ENCODE results near the gene DNAH14. TPM values are rescaled to one million over a fixed set of nuclear protein-coding genes. Genes with fewer than 3 reads are reported as not detected.
"Not testable (repeated sequence)": the region's sequence is repeated elsewhere in the genome, so short reads cannot be mapped to it uniquely, and the experiment has no call there.

The DNAH14 gene
- total RNA-seq, 1 experiment from 2014 or later, result 57.3 TPM

- Histone ChIP-seq H3K27me3 (replicated peaks; ENCODE audit: control insufficient read depth, insufficient read depth, low read length) (no peaks in the 10 kb centered on the region), H3K4me1 (no peaks in the 10 kb centered on the region), H3K9me3 (no peaks in the 10 kb centered on the region), H3K4me3 (ENCODE audit: low read depth, low read length) (no peak overlapping the region), H3K36me3 (ENCODE audit: control insufficient read depth, insufficient read depth, low read length) (no peaks in the 10 kb centered on the region)
- TF ChIP-seq CTCF (IDR thresholded peaks at IDR 0.05; ENCODE audit: insufficient read depth in 1 of 2, low read depth in 1 of 2, low read length in 1 of 2, severe bottlenecking in 1 of 2, unreplicated experiment in 1 of 2), result no peak
- Mint-ChIP-seq H3K9me3 (ENCODE audit: unreplicated experiment) (peaks cover 23% of the 10 kb centered on the region), H3K36me3 (ENCODE audit: insufficient read depth, unreplicated experiment) (peaks cover 6% of the 10 kb centered on the region), H3K27me3 (ENCODE audit: insufficient read depth, unreplicated experiment) (no peaks in the 10 kb centered on the region), H3K27ac (ENCODE audit: unreplicated experiment) (no peak overlapping the region), H3K4me1 (ENCODE audit: low read depth, unreplicated experiment) (no peaks in the 10 kb centered on the region), H3K4me3 (ENCODE audit: unreplicated experiment) (no peak overlapping the region)
- no TSS peak for BruUV-seq (replicated peaks)
- ChIA-PET CTCF (no interaction called here), POLR2A (no interaction called here)
- no peak for DNase-seq
- intact Hi-C loops (cut with micrococcal nuclease; ENCODE audit: unreplicated experiment), result no loop called here
Measured at GRCh38 chr1:224989615-224990014, 60.1 kb downstream of the DNAH14 start.

- BruUV-seq (replicated peaks); intact Hi-C loops (cut with micrococcal nuclease; ENCODE audit: unreplicated experiment); H3K4me3 ChIP-seq (ENCODE audit: low read depth, low read length): not testable (repeated sequence)
Measured at GRCh38 chr1:224991550-224991949, 62.1 kb downstream of the DNAH14 start.

GRCh38 chr1:224995602-224996001, 66.1 kb downstream of the DNAH14 start:
- Mint-ChIP-seq H3K27me3 (ENCODE audit: insufficient read depth, unreplicated experiment) (no peaks in the 10 kb centered on the region), H3K4me1 (ENCODE audit: low read depth, unreplicated experiment) (no peaks in the 10 kb centered on the region), H3K27ac (ENCODE audit: unreplicated experiment) (no peak overlapping the region), H3K36me3 (ENCODE audit: insufficient read depth, unreplicated experiment) (peaks cover 14% of the 10 kb centered on the region), H3K4me3 (ENCODE audit: unreplicated experiment) (no peak overlapping the region), H3K9me3 (ENCODE audit: unreplicated experiment) (peaks cover 31% of the 10 kb centered on the region)
- H3K9me3 ChIP-seq, result no peaks in the 10 kb centered on the region
- ChIA-PET CTCF (no interaction called here), POLR2A (no interaction called here)
- H3K36me3 ChIP-seq (ENCODE audit: control insufficient read depth, insufficient read depth, low read length), result no peaks in the 10 kb centered on the region
- H3K27me3 ChIP-seq (replicated peaks; ENCODE audit: control insufficient read depth, insufficient read depth, low read length), result no peaks in the 10 kb centered on the region
- TF ChIP-seq CTCF (IDR thresholded peaks at IDR 0.05; ENCODE audit: insufficient read depth in 1 of 2, low read depth in 1 of 2, low read length in 1 of 2, severe bottlenecking in 1 of 2, unreplicated experiment in 1 of 2), result no peak
- no peak overlapping the region for H3K4me3 ChIP-seq (ENCODE audit: low read depth, low read length)
- DNase-seq, result no peak
- BruUV-seq (replicated peaks), result no TSS peak
- no peaks in the 10 kb centered on the region for H3K4me1 ChIP-seq
- intact Hi-C loops (cut with micrococcal nuclease; ENCODE audit: unreplicated experiment), result no loop called here

More at GRCh38 chr1:224991550-224991949, 62.1 kb downstream of the DNAH14 start:
- POLR2A ChIA-PET; CTCF ChIA-PET; H3K36me3 ChIP-seq (ENCODE audit: control insufficient read depth, insufficient read depth, low read length); H3K4me1 Mint-ChIP-seq (ENCODE audit: low read depth, unreplicated experiment); DNase-seq; H3K27me3 ChIP-seq (replicated peaks; ENCODE audit: control insufficient read depth, insufficient read depth, low read length); H3K27me3 Mint-ChIP-seq (ENCODE audit: insufficient read depth, unreplicated experiment); H3K4me3 Mint-ChIP-seq (ENCODE audit: unreplicated experiment); H3K27ac Mint-ChIP-seq (ENCODE audit: unreplicated experiment); H3K36me3 Mint-ChIP-seq (ENCODE audit: insufficient read depth, unreplicated experiment); H3K9me3 ChIP-seq; H3K4me1 ChIP-seq: not testable (repeated sequence)
- peaks cover 28% of the 10 kb centered on the region for H3K9me3 Mint-ChIP-seq (ENCODE audit: unreplicated experiment)

GRCh38 chr1:224996266-224996665, 66.8 kb downstream of the DNAH14 start:
- no peak for TF ChIP-seq CTCF (IDR thresholded peaks at IDR 0.05; ENCODE audit: insufficient read depth in 1 of 2, low read depth in 1 of 2, low read length in 1 of 2, severe bottlenecking in 1 of 2, unreplicated experiment in 1 of 2)
- intact Hi-C loops (cut with micrococcal nuclease; ENCODE audit: unreplicated experiment), result no loop called here
- DNase-seq, result no peak
- Histone ChIP-seq H3K4me3 (ENCODE audit: low read depth, low read length) (no peak overlapping the region), H3K9me3 (no peaks in the 10 kb centered on the region), H3K27me3 (replicated peaks; ENCODE audit: control insufficient read depth, insufficient read depth, low read length) (no peaks in the 10 kb centered on the region), H3K4me1 (no peaks in the 10 kb centered on the region), H3K36me3 (ENCODE audit: control insufficient read depth, insufficient read depth, low read length) (no peaks in the 10 kb centered on the region)
- ChIA-PET POLR2A (no interaction called here), CTCF (no interaction called here)
- H3K27me3 Mint-ChIP-seq (ENCODE audit: insufficient read depth, unreplicated experiment), result no peaks in the 10 kb centered on the region
- BruUV-seq (replicated peaks), result no TSS peak
- H3K9me3 Mint-ChIP-seq (ENCODE audit: unreplicated experiment), result peaks cover 33% of the 10 kb centered on the region
- no peaks in the 10 kb centered on the region for H3K4me1 Mint-ChIP-seq (ENCODE audit: low read depth, unreplicated experiment)
- no peak overlapping the region for H3K4me3 Mint-ChIP-seq (ENCODE audit: unreplicated experiment)
- H3K36me3 Mint-ChIP-seq (ENCODE audit: insufficient read depth, unreplicated experiment), result peaks cover 15% of the 10 kb centered on the region
- H3K27ac Mint-ChIP-seq (ENCODE audit: unreplicated experiment), result no peak overlapping the region

All from Caco-2 (cell line).